Lung (tissue), 12 donors: ENCODE results near the gene MYH11. TPM values are rescaled to one million over a fixed set of nuclear protein-coding genes. Genes with fewer than 3 reads are reported as not detected.
"Not testable (repeated sequence)": the region's sequence is repeated elsewhere in the genome, so short reads cannot be mapped to it uniquely, and the experiment has no call there.

ENCODE experiments used
- ATAC-seq: fragments of 200-7000 bp; cut with Tn5 transposase; one replicate; pipeline ENCODE4 v1.9.1; 2020; ENCODE audit warnings: moderate number of reproducible peaks; ENCODE audit not compliant: insufficient read depth, low FRiP score
- DNase-seq, 3 donors: peaks; one replicate each; pipeline ENCODE4 v3.0.0-alpha.2; 2013 to 2017
- H3K27ac ChIP-seq, 2 donors: one replicate each; pipeline ENCODE4 v1.5.1; 2013; ENCODE audit warnings: mild to moderate bottlenecking in 2 of 2, moderate library complexity in 2 of 2, control low read depth in 1 of 2, inconsistent platforms in 1 of 2, low read depth in 1 of 2, low read length in 1 of 2
- H3K27me3 ChIP-seq, 3 donors: one replicate each; pipeline ENCODE4 v1.5.1; 2013; ENCODE audit warnings: low read length in 2 of 3; ENCODE audit not compliant: control insufficient read depth in 3 of 3, insufficient read depth in 3 of 3
- H3K36me3 ChIP-seq, 4 donors: one replicate each; pipeline ENCODE4 v1.5.1; 2013; ENCODE audit warnings: low read length in 4 of 4, mild to moderate bottlenecking in 1 of 4, moderate library complexity in 1 of 4; ENCODE audit not compliant: control insufficient read depth in 4 of 4, insufficient read depth in 4 of 4
- H3K4me1 ChIP-seq, 5 donors: one replicate each; pipeline ENCODE4 v1.5.1; 2013; ENCODE audit warnings: low read length in 5 of 5, mild to moderate bottlenecking in 2 of 5, moderate library complexity in 1 of 5; ENCODE audit not compliant: control insufficient read depth in 5 of 5, insufficient read depth in 5 of 5
- H3K4me3 ChIP-seq: one replicate; pipeline ENCODE4 v1.5.1; 2013; ENCODE audit warnings: mild to moderate bottlenecking, control low read depth, moderate library complexity
- H3K9ac ChIP-seq, 2 donors: one replicate each; pipeline ENCODE4 v1.5.1; 2013; ENCODE audit warnings: low read length in 2 of 2, control low read depth in 1 of 2; ENCODE audit not compliant: insufficient read depth in 1 of 2
- H3K9me3 ChIP-seq, 4 donors: one replicate each; pipeline ENCODE4 v1.5.1; 2013; ENCODE audit warnings: low read length in 3 of 4, mild to moderate bottlenecking in 1 of 4, moderate library complexity in 1 of 4; ENCODE audit not compliant: control insufficient read depth in 4 of 4, insufficient read depth in 3 of 4
- CTCF ChIP-seq: IDR thresholded peaks from 2 replicates; pipeline ENCODE4 v1.5.1; 2012; ENCODE audit warnings: mild to moderate bottlenecking; ENCODE audit errors: control extremely low read depth, extremely low read depth
- WGBS, 2 donors: extraction: QIAGEN DNeasy Blood & Tissue Kit; methylation state at CpG; one replicate each; pipeline ENCODE4 v1.1.7; 2013; 5-methylcytosine and 5-hydroxymethylcytosine counted together
- polyA plus RNA-seq, 2 donors: library from polyadenylated mRNA; stranded (reverse); fragments of 200-250 nt; gene quantifications; one replicate each; pipeline ENCODE4 v1.2.1, GENCODE V29; 2013
- total RNA-seq, 2 donors: library from RNA; depleted of rRNA in 1 of 2; stranded (reverse); fragments of >200 nt in 1 of 2; gene quantifications; one replicate each; pipeline ENCODE4 v1.2.1, GENCODE V29; 2014 to 2021
- donor health status: control.
- donor health status: control.
- donor health status: Bipolar disorder and iron deficiency.
- donor health status: healthy.
- donor health status: DM: yes; HTN: yes; CAD: no.

Gene MYH11
- total and polyA plus RNA-seq, 4 donors, result 25.7 to 146 (median 55.0) TPM

GRCh38 chr16:15847611-15848175, 9.1 kb downstream of the MYH11 start:
- no peaks in the 10 kb centered on the region for H3K36me3 ChIP-seq
- H3K9ac ChIP-seq, result no peak overlapping the region
- DNase-seq (peak; percentile 84 to 93 (median 93)), ATAC-seq (no peak)
- H3K4me3 ChIP-seq, result no peak overlapping the region
- H3K27me3 ChIP-seq, result peaks cover 0 to 9% (median 3%) of the 10 kb centered on the region in 3 donors
- no peaks in the 10 kb centered on the region for H3K9me3 ChIP-seq
- WGBS, 2 donors, result 58 to 83% methylated on average over 9 of the region's 9 CpGs
- TF ChIP-seq CTCF, result no peak
- no peak overlapping the region for H3K27ac ChIP-seq
- peaks cover 0 to 4% (median 0%) of the 10 kb centered on the region in 5 donors for H3K4me1 ChIP-seq

GRCh38 chr16:15846510-15846909, 10.3 kb downstream of the MYH11 start:
- Histone ChIP-seq H3K9me3 (no peaks in the 10 kb centered on the region), H3K36me3 (no peaks in the 10 kb centered on the region), H3K4me3 (no peak overlapping the region), H3K4me1 (peaks cover 0 to 4% (median 0%) of the 10 kb centered on the region in 5 donors), H3K27ac (no peak overlapping the region), H3K27me3 (peaks cover 0 to 9% (median 0%) of the 10 kb centered on the region in 3 donors), H3K9ac (no peak overlapping the region)
- no peak for TF ChIP-seq CTCF
- 73 to 87% methylated on average over 4 of the region's 4 CpGs for WGBS, 2 donors
- DNase-seq (no peak), ATAC-seq (no peak)

- no peak for ATAC-seq
- Histone ChIP-seq H3K4me1 (peaks cover 0 to 4% (median 0%) of the 10 kb centered on the region in 5 donors), H3K9ac (no peak overlapping the region), H3K36me3 (no peaks in the 10 kb centered on the region), H3K4me3 (no peak overlapping the region), H3K27me3 (peaks cover 0 to 4% (median 0%) of the 10 kb centered on the region in 3 donors), H3K9me3 (no peaks in the 10 kb centered on the region), H3K27ac (no peak overlapping the region)
- no peak for DNase-seq
- WGBS, 2 donors, result 88 to 93% methylated on average over 10 of the region's 10 CpGs
- TF ChIP-seq CTCF, result no peak
Observed at GRCh38 chr16:15843635-15844279, 13.1 kb downstream of the MYH11 start.

- H3K4me3 ChIP-seq, H3K36me3 ChIP-seq, H3K9ac ChIP-seq, ATAC-seq, H3K27ac ChIP-seq, DNase-seq, H3K9me3 ChIP-seq, H3K27me3 ChIP-seq, H3K4me1 ChIP-seq: not testable (repeated sequence)
- 87 to 96% methylated on average over 8 of the region's 8 CpGs for WGBS, 2 donors
Observed at GRCh38 chr16:15839204-15839603, 17.6 kb downstream of the MYH11 start.
